ENCODE measurements around the gene PREX1.

The PREX1 gene

DNA sequence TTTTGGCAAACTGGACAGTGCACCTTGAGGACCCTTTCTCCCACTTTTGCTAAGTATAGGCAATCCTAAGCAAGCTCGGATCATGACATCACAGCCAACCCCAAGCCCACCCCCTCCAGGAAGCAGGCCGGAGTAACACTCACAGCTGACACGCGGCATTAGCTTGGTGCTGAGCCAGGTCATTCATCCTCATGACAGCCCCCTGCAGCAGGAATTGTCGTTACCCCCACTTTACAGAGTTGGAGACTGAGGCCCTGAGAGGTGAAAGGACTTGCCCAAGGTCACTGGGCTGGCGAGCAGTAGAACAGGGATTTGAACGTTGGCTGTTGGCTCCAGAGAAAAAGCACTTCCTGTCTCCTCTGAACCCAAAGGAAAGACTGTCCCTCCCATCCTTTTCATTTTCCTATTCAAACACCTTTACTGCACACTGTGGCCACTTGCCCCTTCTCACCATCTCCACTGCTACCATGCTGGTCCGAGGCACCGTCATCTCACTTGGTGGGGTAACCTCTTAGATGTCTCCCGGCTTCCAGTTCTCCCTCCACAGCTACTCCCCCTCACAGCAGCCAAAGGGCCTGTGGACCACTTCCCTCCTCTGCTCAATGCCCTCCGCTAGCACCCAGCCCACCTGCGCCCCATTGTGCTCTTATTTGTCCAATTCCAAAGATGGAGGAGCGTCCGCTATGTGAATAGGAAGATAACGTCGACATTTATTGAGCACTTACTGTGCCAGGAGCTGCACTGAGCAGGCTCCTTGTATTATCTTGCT lies 84.7 kb downstream of the PREX1 start:
- Mint-ChIP-seq H3K27ac (peak overlapping the region; percentile 14), H3K36me3 (ENCODE audit: low read depth) (peaks cover 48% of the 10 kb centered on the region), H3K4me3 (no peak overlapping the region), H3K27me3 (no peaks in the 10 kb centered on the region), H3K4me1 (ENCODE audit: low read depth) (peaks cover 39% of the 10 kb centered on the region), H3K9me3 (no peaks in the 10 kb centered on the region)

GRCh38 chr20:48742233-48742632 lies 85.6 kb downstream of the PREX1 start:
- H3K9me3 Mint-ChIP-seq: no peaks in the 10 kb centered on the region
- H3K27ac Mint-ChIP-seq: no peak overlapping the region
- H3K36me3 Mint-ChIP-seq (ENCODE audit: low read depth): peaks cover 55% of the 10 kb centered on the region
- peaks cover 43% of the 10 kb centered on the region for H3K4me1 Mint-ChIP-seq (ENCODE audit: low read depth)
- no peak overlapping the region for H3K4me3 Mint-ChIP-seq
- no peaks in the 10 kb centered on the region for H3K27me3 Mint-ChIP-seq

- H3K36me3 Mint-ChIP-seq (ENCODE audit: low read depth): peaks cover 60% of the 10 kb centered on the region
- peaks cover 48% of the 10 kb centered on the region for H3K4me1 Mint-ChIP-seq (ENCODE audit: low read depth)
- H3K27ac Mint-ChIP-seq: peak overlapping the region; percentile 23
- H3K4me3 Mint-ChIP-seq: no peak overlapping the region
- H3K27me3 Mint-ChIP-seq: no peaks in the 10 kb centered on the region
- H3K9me3 Mint-ChIP-seq: no peaks in the 10 kb centered on the region
These were observed 86.1 kb downstream of the PREX1 start for GRCh38 chr20:48741669-48742068.

GRCh38 chr20:48740712-48741111 lies 87.1 kb downstream of the PREX1 start:
- H3K36me3 Mint-ChIP-seq (ENCODE audit: low read depth): peaks cover 65% of the 10 kb centered on the region

DNA sequence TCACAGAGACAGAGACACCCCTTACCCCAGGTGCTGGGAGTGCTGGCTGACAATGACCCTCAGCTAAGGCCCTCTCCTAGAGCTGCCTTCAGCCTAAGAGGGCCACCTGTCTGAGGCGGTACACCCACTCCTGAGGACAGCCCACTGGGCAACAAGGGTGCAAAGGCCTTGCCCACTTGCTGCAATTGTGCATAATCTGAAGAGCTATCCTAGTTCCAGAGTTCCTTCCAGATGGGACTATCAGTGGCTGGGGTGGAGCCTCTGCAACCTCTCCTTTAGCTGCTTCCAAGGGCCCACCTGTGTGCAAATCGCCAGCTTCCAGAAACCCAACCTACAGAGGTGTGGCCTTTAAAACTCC lies 87.5 kb downstream of the PREX1 start:
- Mint-ChIP-seq H3K9me3 (no peaks in the 10 kb centered on the region), H3K27ac (peak overlapping the region; percentile 98), H3K4me1 (ENCODE audit: low read depth) (peaks cover 58% of the 10 kb centered on the region), H3K36me3 (ENCODE audit: low read depth) (peaks cover 62% of the 10 kb centered on the region), H3K27me3 (no peaks in the 10 kb centered on the region), H3K4me3 (no peak overlapping the region)

More at GRCh38 chr20:48740712-48741111, 87.1 kb downstream of the PREX1 start:
- no peaks in the 10 kb centered on the region for H3K9me3 Mint-ChIP-seq
- no peak overlapping the region for H3K27ac Mint-ChIP-seq
- peaks cover 54% of the 10 kb centered on the region for H3K4me1 Mint-ChIP-seq (ENCODE audit: low read depth)
- H3K27me3 Mint-ChIP-seq: no peaks in the 10 kb centered on the region
- no peak overlapping the region for H3K4me3 Mint-ChIP-seq

DNA sequence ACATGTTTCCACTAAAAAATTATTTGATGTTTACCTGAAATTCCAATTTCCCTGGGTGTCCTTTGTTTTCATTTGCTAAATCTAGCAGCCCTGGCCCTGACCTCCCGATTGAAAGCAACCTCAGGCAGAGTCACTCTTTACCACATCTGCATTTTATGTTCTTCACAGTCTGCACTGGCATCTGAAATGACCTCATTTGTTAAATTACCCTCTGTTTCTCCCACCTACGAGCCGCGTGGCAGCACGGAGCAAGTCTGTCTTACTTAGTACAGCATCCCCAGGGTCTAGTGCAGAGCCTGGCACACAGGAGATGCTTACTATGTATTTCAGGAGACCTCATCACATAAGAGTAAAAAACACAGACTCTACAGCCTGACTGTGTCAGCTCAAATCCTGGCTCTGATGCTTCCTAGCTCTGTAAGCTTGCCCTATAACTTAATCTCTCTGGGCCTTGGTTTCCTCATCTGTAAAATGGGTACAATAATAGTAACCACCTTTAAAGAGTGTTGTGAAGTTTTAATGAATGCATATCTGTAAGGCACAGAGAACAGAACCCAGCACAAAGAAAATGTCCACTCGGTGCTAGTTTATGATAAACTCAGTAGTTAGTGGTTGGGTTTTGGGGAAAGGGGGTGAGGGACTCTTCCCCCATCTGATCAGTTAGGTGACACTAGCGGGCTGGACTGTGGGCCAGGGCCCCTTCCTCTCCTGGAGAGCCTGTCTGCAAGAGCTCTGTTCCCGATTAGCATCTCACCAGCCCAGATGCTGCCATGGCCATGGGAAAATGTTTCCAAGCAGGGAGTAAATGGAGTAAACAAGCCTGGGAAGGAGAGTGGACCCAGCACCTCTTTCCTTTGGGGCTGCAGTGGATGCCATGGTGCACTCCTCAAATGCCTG lies 88.2 kb downstream of the PREX1 start:
- H3K36me3 Mint-ChIP-seq (ENCODE audit: low read depth): peaks cover 66% of the 10 kb centered on the region

DNA sequence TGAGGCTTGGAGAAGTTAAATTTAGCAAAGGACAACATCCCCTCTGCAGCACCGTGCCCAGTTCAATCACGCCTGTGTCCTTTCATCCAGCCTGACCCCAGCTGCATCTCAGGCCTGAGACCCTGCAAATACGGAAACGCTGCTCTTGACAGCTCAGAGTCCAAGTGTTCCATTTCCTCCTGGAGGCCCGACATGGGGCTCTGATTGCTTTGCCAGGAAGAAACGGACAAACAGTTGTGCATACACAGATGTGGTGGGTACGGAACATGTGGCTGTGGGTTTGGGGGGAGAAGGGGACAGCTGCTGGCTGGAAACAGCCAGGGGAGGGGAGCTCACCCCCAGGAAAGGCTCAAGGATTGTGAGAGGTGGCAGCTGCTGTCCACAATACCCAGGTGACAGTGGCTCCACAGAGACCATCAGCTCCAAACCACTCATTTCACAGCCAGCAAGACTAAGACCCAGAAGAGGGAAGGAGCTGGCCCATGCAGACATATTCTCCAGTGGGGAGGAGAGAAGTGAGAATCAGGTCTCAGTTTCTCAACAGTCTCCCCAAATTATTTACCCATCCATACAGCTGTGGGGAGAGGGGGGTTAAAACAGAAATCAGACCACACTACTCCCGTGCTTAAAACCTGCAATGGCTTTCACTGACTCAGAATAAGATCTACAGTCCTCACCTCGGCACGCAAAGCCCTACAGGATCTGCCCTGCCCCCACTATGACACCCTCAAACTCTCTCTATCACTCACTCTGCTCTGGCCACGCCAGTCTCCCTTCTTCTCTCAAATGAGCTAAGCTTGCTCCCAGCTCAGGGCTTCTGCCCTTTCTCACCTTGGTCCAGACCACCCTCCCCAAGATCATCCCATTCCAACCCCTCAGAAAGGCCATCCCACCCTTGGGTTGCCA lies 89.1 kb downstream of the PREX1 start:
- Mint-ChIP-seq H3K9me3 (no peaks in the 10 kb centered on the region), H3K27me3 (no peaks in the 10 kb centered on the region), H3K27ac (peak overlapping the region; percentile 98), H3K4me1 (ENCODE audit: low read depth) (peaks cover 62% of the 10 kb centered on the region), H3K4me3 (peak overlapping the region; percentile 70), H3K36me3 (ENCODE audit: low read depth) (peaks cover 62% of the 10 kb centered on the region)

More for the DNA sequence above, 88.2 kb downstream of the PREX1 start:
- H3K27ac Mint-ChIP-seq: peak overlapping the region; percentile 98
- no peaks in the 10 kb centered on the region for H3K27me3 Mint-ChIP-seq
- peak overlapping the region; percentile 70 for H3K4me3 Mint-ChIP-seq
- no peaks in the 10 kb centered on the region for H3K9me3 Mint-ChIP-seq
- H3K4me1 Mint-ChIP-seq (ENCODE audit: low read depth): peaks cover 62% of the 10 kb centered on the region

GRCh38 chr20:48738094-48738398 lies 89.8 kb downstream of the PREX1 start:
- H3K4me1 Mint-ChIP-seq (ENCODE audit: low read depth): peaks cover 62% of the 10 kb centered on the region
- peaks cover 62% of the 10 kb centered on the region for H3K36me3 Mint-ChIP-seq (ENCODE audit: low read depth)
- H3K27me3 Mint-ChIP-seq: no peaks in the 10 kb centered on the region
- H3K27ac Mint-ChIP-seq: peak overlapping the region; percentile 98
- H3K4me3 Mint-ChIP-seq: peak overlapping the region; percentile 70
- no peaks in the 10 kb centered on the region for H3K9me3 Mint-ChIP-seq

DNA sequence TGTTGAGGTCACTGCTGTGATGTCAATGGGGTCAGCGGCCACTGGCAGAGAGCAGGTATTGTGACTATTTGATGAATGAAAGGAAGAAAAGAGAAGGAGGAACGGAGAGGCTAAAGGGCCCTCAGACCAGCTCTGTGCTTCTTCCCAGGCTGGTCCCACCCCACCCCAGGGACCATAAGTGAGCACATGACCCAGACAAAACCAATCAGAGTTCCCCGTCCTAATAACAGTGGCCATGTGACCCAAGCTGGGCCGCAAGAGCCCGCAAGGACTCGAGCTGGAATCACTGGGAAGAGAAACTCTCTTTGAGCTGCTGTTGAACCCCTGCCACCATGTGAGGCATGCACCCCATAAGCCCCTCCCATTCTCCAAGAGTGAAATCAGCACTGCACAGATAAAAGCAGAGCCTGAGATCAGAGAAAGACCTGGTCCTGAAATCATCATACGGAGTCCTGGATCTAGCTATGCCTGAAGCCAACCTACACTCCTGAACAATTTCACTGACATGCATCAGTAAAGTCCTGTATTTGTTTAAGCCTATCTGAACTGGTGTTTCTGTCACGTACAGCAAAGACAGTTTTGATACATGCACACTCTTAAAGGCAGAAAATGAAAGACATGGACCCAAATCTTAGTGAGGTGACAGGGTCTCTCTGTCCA lies 90.2 kb downstream of the PREX1 start:
- Mint-ChIP-seq H3K27ac (peak overlapping the region; percentile 98), H3K4me1 (ENCODE audit: low read depth) (peaks cover 62% of the 10 kb centered on the region), H3K4me3 (no peak overlapping the region), H3K9me3 (no peaks in the 10 kb centered on the region), H3K27me3 (no peaks in the 10 kb centered on the region), H3K36me3 (ENCODE audit: low read depth) (peaks cover 64% of the 10 kb centered on the region)

DNA sequence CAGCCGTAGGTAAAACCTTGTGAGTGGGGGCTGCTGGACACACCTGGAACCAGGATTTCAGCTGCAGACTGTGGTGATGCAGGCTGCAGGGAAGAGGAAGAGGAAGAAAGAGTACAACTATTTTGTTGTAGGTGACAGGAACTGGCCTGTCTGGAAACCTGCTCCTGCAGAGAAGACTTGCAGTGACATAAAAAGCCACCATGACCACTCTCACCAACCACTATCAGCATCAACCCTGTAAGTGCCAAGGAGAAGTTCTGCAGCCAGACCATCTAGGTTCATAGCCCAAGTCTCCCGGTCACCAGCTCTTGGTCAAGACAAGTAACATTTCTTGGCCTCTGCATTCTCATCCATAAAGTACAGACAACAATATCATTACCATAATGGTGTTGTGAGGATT lies 91.2 kb downstream of the PREX1 start:
- no peaks in the 10 kb centered on the region for H3K27me3 Mint-ChIP-seq
- H3K9me3 Mint-ChIP-seq: no peaks in the 10 kb centered on the region
- no peak overlapping the region for H3K4me3 Mint-ChIP-seq
- peaks cover 62% of the 10 kb centered on the region for H3K4me1 Mint-ChIP-seq (ENCODE audit: low read depth)
- H3K36me3 Mint-ChIP-seq (ENCODE audit: low read depth): peaks cover 64% of the 10 kb centered on the region
- peak overlapping the region; percentile 56 for H3K27ac Mint-ChIP-seq

GRCh38 chr20:48736231-48736630 lies 91.6 kb downstream of the PREX1 start:
- Mint-ChIP-seq H3K9me3 (no peaks in the 10 kb centered on the region), H3K4me1 (ENCODE audit: low read depth) (peaks cover 59% of the 10 kb centered on the region), H3K36me3 (ENCODE audit: low read depth) (peaks cover 62% of the 10 kb centered on the region), H3K27me3 (no peaks in the 10 kb centered on the region), H3K27ac (peak overlapping the region; percentile 56), H3K4me3 (peak overlapping the region; percentile 21)

DNA sequence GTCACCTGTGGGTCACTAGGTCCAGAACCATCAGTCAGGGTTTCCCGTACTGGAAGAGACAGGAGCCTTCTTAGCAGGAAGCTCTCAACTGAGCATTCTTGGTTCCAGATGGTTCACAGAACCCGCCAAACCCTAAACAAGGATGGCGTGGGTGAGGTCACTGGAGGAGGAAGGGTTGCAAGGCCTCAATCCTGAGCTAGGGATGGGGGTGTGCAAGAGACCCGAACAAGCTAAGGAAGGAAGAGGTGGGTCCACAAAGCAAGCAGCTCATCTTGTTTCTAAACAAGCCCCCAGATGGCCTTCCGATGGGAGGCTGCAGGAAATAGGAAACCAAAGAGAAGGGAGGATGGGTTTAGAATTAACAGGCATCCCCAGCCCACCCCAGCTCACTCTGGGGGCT lies 92.7 kb downstream of the PREX1 start:
- no peak overlapping the region for H3K4me3 Mint-ChIP-seq
- H3K27ac Mint-ChIP-seq: no peak overlapping the region
- H3K4me1 Mint-ChIP-seq (ENCODE audit: low read depth): peaks cover 65% of the 10 kb centered on the region
- H3K27me3 Mint-ChIP-seq: no peaks in the 10 kb centered on the region
- no peaks in the 10 kb centered on the region for H3K9me3 Mint-ChIP-seq
- H3K36me3 Mint-ChIP-seq (ENCODE audit: low read depth): peaks cover 73% of the 10 kb centered on the region

- Mint-ChIP-seq H3K4me3 (no peak overlapping the region), H3K9me3 (no peaks in the 10 kb centered on the region), H3K27ac (no peak overlapping the region), H3K36me3 (ENCODE audit: low read depth) (peaks cover 81% of the 10 kb centered on the region), H3K27me3 (no peaks in the 10 kb centered on the region), H3K4me1 (ENCODE audit: low read depth) (peaks cover 65% of the 10 kb centered on the region)
These were observed 93.6 kb downstream of the PREX1 start for GRCh38 chr20:48734104-48734749.

- Mint-ChIP-seq H3K9me3 (no peaks in the 10 kb centered on the region), H3K4me1 (ENCODE audit: low read depth) (peaks cover 62% of the 10 kb centered on the region), H3K36me3 (ENCODE audit: low read depth) (peaks cover 76% of the 10 kb centered on the region), H3K27ac (no peak overlapping the region), H3K4me3 (no peak overlapping the region), H3K27me3 (no peaks in the 10 kb centered on the region)
These were observed 94.5 kb downstream of the PREX1 start for GRCh38 chr20:48733296-48733790.

Data from stimulated activated naive CD8-positive, alpha-beta T cell treated with anti-CD3 and anti-CD28 coated beads, Interleukin-15, Interleukin-2, amounts not matched to agents 100 ng/mL and 50 ng/mL, for 24 hours (primary cell).